AG04450 (cell line): ENCODE measurements around the gene PCYT1A. TPM values are rescaled to one million over a fixed set of nuclear protein-coding genes. Genes with fewer than 3 reads are reported as not detected.

Experiments used
- CTCF ChIA-PET: fragments of 300-600, 350-600 bp; formaldehyde crosslinking; extraction: SDS; loops from one replicate; lab custom pipeline; 2022; ENCODE audit warnings: antibody characterized with exemption, inconsistent platforms; lab: Charles Lee
- POLR2A ChIA-PET: fragments of 350-600 bp; formaldehyde crosslinking; extraction: SDS; loops from one replicate; lab custom pipeline; 2021; ENCODE audit warnings: antibody characterized with exemption, inconsistent platforms; lab: Yijun Ruan, JAX
- DNase-seq: peaks from one replicate; pipeline ENCODE4 v3.0.0-alpha.2; 2011; ENCODE audit warnings: low read depth, low spot score
- H3K27ac ChIP-seq: one replicate; pipeline ENCODE4 v1.5.1; 2012; ENCODE audit warnings: low read depth, low read length, control low read depth
- H3K27me3 ChIP-seq: one replicate; pipeline ENCODE4 v1.6.0; 2012; ENCODE audit warnings: low read length; ENCODE audit not compliant: control insufficient read depth, insufficient read depth
- H3K4me3 ChIP-seq: 2 replicates; pipeline ENCODE4 v1.5.1; 2011; ENCODE audit warnings: mild to moderate bottlenecking, low read depth, low read length, control low read depth
- H3K9me3 ChIP-seq: 2 replicates; pipeline ENCODE4 v1.5.1; 2012; ENCODE audit warnings: low read length; ENCODE audit not compliant: control insufficient read depth, insufficient read depth
- CTCF ChIP-seq: IDR thresholded peaks from 2 replicates; pipeline ENCODE4 v1.5.1; 2011; ENCODE audit warnings: low read depth, low read length, control low read depth, inconsistent platforms
- polyA plus RNA-seq: library from polyadenylated mRNA; depleted of rRNA; stranded (reverse); fragments of >200 nt; gene quantifications from 2 replicates; pipeline ENCODE4 v1.2.3, GENCODE V29; 2011

The PCYT1A gene
- polyA plus RNA-seq, 1 experiment = 71.4 TPM

GRCh38 chr3:196202516-196202970 lies 85.0 kb downstream of the PCYT1A start:
- ChIA-PET CTCF (interaction anchor here (9.1 kb wide), 1 partner anchor 130 kb away, joined by 185 read pairs; no protein-coding TSS in a partner anchor), POLR2A (no interaction called here)
- H3K27ac ChIP-seq = no peak overlapping the region
- H3K9me3 ChIP-seq = peaks cover 4% of the 10 kb centered on the region; the same call in 1 of the 2 replicates
- H3K27me3 ChIP-seq = peaks cover 6% of the 10 kb centered on the region
- TF ChIP-seq CTCF = no peak
- peak overlapping the region; percentile 31 for H3K4me3 ChIP-seq
- DNase-seq = no peak

- no peak overlapping the region for H3K4me3 ChIP-seq
- TF ChIP-seq CTCF = 0 out of 2 replicates have a peak, but pooled peaks have one; percentile 9
- CTCF ChIA-PET = interaction anchor here (0.5 to 9.1 kb wide), 6 partner anchors 11 to 176 kb away, joined by 3 to 185 read pairs (median 4); no protein-coding TSS in a partner anchor
- no peak overlapping the region for H3K27ac ChIP-seq
- POLR2A ChIA-PET = no interaction called here
- peaks cover 3% of the 10 kb centered on the region for H3K27me3 ChIP-seq
- no peak for DNase-seq
- no peaks in the 10 kb centered on the region; the same call in 1 of the 2 replicates for H3K9me3 ChIP-seq
Observed at GRCh38 chr3:196198771-196199753, 88.5 kb downstream of the PCYT1A start.

GRCh38 chr3:196198081-196198675 lies 89.3 kb downstream of the PCYT1A start:
- no peak overlapping the region for H3K4me3 ChIP-seq
- POLR2A ChIA-PET = no interaction called here
- H3K27me3 ChIP-seq = peaks cover 3% of the 10 kb centered on the region
- TF ChIP-seq CTCF = no peak
- H3K9me3 ChIP-seq = no peaks in the 10 kb centered on the region; the same call in 1 of the 2 replicates
- no peak overlapping the region for H3K27ac ChIP-seq
- no peak for DNase-seq
- CTCF ChIA-PET = interaction anchor here (0.6 to 9.1 kb wide), 5 partner anchors 10 to 176 kb away, joined by 4 to 185 read pairs (median 8); no protein-coding TSS in a partner anchor

GRCh38 chr3:196197524-196197923 lies 90.0 kb downstream of the PCYT1A start:
- Histone ChIP-seq H3K27me3 (peaks cover 2% of the 10 kb centered on the region), H3K27ac (no peak overlapping the region), H3K4me3 (no peak overlapping the region), H3K9me3 (no peaks in the 10 kb centered on the region; the same call in 1 of the 2 replicates)
- DNase-seq = no peak
- ChIA-PET POLR2A (no interaction called here), CTCF (interaction anchor here (1.0 to 9.1 kb wide), 6 partner anchors 22 to 172 kb away, joined by 3 to 185 read pairs (median 8); no protein-coding TSS in a partner anchor)
- TF ChIP-seq CTCF = no peak
